Ammon's horn (tissue), 1 donor: ENCODE measurements around the gene WDR64.

Source experiments
- DNase-seq: peaks from one replicate; pipeline ENCODE4 v3.0.0-alpha.2; 2016; ENCODE audit warnings: low spot score

WDR64 gene

GRCh38 chr1:241631674-241632073 is 20.4 kb upstream of the WDR64 start:
- no peak for DNase-seq

GRCh38 chr1:241632987-241633386 is 19.1 kb upstream of the WDR64 start:
- DNase-seq, result no peak

DNA sequence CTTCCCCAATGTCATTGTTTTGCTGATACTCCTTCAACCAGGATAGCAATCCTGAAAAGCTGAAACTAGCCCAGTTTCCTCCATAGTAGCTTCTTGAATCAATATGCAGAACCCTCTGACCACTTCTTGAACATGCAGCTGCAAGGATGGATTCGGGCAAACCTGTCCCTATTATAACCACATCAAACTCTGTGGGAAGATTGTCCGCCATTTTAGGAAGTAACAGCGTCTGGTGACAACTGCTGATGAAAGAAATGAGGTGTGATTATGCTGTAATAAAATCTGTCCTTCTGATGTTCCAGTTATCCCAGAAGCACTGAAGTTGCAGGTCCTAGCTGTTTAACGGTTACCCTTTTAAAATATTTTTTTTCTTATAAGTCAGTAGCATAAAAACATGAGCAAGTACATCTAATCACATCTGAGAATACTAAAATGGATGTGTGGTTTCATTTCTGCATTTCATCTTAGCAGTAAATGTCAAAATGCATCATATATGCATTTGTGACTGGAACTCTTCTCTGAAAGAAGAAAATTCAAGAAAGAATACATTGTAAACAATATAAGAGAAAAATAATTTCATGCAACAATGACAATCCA is 16.4 kb upstream of the WDR64 start:
- no peak for DNase-seq

DNA sequence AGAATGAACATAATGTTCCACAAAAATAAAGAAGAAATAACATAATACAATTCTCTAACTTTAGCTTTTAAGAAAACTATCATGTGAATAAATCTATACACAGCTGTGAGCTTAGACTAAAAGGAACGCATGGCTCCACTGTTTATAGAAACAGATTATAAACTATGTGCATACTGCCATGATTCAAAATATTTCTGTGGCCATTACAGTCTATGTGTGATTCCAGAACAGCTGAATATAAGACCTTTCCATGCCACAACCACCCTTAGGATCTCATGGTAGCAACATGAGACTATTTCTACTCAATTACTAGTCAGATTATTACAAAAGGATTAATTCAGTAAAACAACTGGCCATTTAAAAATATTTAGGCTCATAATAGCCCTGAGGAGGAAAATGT is 15.8 kb upstream of the WDR64 start:
- no peak for DNase-seq

DNA sequence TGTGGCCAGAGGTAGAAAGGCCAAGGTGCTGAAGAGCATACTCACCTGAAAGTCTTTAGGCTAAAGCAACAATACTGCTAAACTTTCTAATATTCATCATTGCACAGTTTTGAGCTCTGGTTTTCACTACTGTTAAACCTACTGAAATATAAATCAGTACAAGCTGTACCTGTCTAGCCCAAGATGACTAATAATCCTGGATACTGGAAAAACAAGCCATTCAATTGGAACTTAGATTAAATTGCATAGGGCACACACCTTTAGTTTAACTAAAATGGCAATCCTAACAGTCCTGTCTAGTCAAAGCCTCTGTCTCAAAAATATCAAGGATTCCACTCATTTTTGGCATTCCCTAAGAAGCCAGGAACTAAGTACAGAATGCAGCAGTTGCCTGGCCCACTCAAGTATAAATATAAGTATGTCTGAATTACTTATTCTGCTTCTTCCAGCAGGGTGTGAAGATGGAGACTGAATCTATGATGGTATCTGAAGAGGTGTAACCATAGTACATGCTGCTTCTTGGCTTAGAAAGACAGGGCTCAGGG is 15.0 kb upstream of the WDR64 start:
- no peak for DNase-seq

GRCh38 chr1:241637604-241638003 is 14.5 kb upstream of the WDR64 start:
- DNase-seq, result no peak

DNA sequence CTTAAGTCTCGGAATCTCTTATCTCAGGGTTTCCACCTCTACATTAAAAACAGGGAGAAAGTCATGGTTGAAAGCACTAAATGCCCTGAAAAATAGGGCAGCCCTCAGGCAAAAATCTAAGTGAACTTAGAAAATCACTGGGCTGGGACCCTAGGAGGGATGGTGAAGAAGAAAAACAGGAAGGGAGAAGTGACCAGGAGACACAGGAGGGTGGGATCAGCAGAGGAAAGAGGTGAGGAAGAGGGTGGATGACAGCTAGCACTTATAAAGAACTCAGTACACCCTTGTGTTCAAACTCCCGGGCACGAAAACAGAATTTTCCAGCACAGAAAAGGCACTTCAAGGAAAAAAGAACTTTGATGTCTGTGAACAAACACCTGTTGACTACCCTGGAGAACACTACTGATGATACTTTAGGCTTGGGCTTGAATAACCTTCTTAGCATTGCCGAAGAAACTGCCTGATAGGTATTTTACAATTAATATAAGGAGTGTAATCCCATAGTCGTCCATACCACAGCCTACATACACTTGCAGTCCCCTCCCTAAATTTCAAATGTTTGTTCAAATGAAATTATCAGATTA is 13.9 kb upstream of the WDR64 start:
- DNase-seq, result no peak

- no peak for DNase-seq
These were observed 13.0 kb upstream of the WDR64 start for GRCh38 chr1:241638909-241639622.

DNA sequence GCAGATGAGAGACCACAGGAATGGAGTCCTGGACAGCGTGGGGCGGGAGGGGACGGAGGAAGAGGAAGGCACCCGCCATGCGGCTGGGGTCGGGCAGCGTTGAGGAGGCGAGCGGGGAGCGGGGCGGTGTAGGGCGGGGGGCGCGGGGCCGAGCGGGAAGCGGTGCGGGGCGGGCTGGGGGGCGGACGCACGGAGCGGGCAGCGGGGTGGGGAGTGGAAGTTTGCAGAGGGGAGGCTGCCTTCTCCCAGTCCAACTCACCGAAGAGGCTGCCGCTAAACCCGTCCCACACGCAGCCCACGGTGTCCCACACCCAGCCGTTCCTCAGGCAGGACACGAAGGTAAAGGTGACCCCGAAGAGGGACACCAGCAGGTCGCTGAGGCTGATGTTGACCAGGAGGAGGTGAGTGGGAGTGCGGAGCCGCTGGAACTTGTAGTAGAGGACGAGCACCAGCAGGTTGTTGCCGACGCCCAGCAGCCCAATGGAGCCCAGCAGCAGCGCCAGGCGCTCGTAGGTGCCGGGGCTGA is 12.4 kb upstream of the WDR64 start:
- DNase-seq, result no peak

DNA sequence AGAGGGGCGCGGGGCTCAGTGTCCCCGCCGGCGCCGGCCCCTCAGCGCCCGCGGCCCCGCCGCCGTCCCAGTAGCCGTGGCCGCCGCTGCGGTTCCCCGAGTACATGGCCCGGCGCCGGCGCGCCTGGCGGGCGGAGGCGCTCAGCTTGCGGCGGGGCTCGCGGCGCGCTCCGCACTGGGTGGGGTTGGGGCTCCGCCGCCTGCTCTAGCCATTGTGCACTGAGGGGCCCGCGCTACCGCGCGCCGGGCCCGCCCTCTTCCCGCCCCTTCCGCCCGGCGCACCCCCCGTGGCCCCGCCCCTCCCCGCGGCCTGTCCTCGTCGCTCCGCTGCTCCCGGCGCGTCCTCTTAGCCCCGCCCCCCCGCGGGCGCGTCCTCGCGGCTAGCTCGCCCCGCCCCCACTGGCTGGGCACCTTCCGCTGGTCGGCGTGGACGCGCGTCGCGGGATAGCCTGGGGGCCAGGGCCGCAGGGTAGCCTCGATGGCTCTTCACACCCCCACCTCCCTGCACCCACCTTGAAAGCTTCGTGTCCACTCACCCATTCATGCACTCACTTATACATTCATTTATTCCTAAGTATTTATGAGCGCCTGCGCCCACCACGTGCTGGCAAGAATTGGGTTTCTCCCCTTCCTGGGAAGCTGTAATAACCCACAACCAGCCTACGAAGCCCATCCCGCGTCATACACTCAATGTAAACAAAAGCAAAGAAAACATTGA is 11.8 kb upstream of the WDR64 start, which contains the start of the genes CHML and OPN3:
TSS of gene CHML (minus strand) at position 221 of the 718 bp plus-strand sequence. CDS start 4,603 bp downstream, outside the sequence.
TSS of gene OPN3 (minus strand) at position 221 of the 718 bp plus-strand sequence. CDS start at position 106, 115 bp downstream.
- peak; percentile 92 for DNase-seq

DNA sequence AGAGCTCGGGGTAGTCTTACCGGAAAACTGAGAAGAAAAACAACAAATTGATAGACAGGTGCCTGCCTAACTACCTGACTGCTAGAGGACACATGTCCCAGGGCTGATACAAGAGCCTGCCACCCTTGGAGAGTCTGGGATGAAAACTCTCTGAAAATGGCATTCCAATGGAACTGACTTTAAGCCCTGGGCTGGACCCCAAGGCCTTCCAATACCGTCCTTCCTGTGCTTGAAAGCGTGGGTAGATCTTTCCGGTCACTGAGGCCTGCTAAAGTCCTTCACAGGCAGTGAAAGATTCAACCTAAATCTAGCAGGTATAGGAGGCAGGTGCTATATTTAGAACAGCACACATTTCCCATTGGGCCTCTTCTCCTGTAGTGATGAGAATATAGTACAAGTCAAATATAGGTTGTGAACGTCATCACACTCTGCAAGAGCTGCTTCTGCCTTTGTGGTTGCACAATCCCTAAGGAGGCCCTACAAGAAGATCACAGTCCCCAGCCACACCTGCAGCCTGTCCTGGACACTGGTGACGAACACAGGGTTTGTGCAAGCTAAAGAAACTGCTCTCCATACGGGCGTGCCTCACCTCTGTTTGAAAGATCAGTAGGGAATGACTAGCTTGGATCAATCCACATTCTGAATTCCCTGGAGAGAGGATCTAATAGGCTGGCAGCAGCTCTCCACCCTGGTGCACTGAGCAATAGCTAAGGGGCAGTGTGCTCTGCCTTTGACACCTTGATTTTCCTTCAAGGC is 11.0 kb upstream of the WDR64 start:
- DNase-seq, result no peak

GRCh38 chr1:241641773-241642592 is 10.1 kb upstream of the WDR64 start:
- no peak for DNase-seq

GRCh38 chr1:241642593-241642944 is 9.5 kb upstream of the WDR64 start:
- DNase-seq, result no peak

- no peak for DNase-seq
These were observed 7.8 kb upstream of the WDR64 start for GRCh38 chr1:241644259-241644658.

- no peak for DNase-seq
These were observed 6.9 kb upstream of the WDR64 start for GRCh38 chr1:241645199-241645598.

GRCh38 chr1:241646201-241646600 is 5.9 kb upstream of the WDR64 start:
- no peak for DNase-seq

GRCh38 chr1:241647658-241648057 is 4.4 kb upstream of the WDR64 start:
- no peak for DNase-seq

- DNase-seq, result no peak
These were observed 3.9 kb upstream of the WDR64 start for GRCh38 chr1:241648159-241648558.

- no peak for DNase-seq
These were observed 1.9 kb downstream of the WDR64 start for GRCh38 chr1:241654019-241654418.

- no peak for DNase-seq
These were observed 2.6 kb downstream of the WDR64 start for GRCh38 chr1:241654641-241655040.
